Right lobe of liver (tissue), 4 donors: ENCODE measurements around the gene KCNN2.

Experiments
- CTCF ChIP-seq, 4 donors: fragments of 200-600 bp in 3 of 4; fragments of 450-650 bp in 1 of 4; IDR thresholded peaks; one replicate each; pipeline versions ENCODE4 v1.5.1 to v1.8.0; 2016 to 2022; ENCODE audit warnings: antibody characterized with exemption in 4 of 4, mild to moderate bottlenecking in 2 of 4
- POLR2A ChIP-seq: fragments of 450-650 bp; IDR thresholded peaks from one replicate; pipeline ENCODE4 v1.6.1; 2017; ENCODE audit warnings: antibody characterized with exemption, mild to moderate bottlenecking
- donor health status: DM: no; HTN: no; CAD: no.
- donor health status: DM: no; HTN: no; CAD: no.
- donor health status: DM: no; HTN: yes; CAD: no.

DNA sequence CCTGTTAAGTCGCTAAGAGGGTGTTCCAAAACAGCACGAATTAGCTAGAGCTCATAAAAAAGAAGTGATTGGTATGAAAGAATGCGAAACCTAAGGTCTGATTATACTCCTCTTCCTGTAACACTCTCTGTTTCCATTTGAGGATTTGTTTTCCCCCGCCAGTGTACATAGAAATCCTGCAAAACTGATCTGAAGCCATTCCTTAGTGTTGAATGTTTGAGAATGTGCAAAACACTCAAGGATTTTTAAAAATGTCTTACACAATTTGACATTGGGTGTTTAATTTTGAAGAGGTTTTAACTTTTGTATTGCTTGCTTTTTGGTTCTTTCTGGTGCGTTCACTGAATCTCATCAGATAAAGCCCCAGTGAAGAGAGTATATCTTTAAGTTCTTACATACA, 105.3 kb downstream of the KCNN2 start:
- TF ChIP-seq CTCF (IDR thresholded peaks at IDR 0.05) (no peak), POLR2A (no peak)
